ENCODE results near the gene ROBO3.

The ROBO3 gene

DNA sequence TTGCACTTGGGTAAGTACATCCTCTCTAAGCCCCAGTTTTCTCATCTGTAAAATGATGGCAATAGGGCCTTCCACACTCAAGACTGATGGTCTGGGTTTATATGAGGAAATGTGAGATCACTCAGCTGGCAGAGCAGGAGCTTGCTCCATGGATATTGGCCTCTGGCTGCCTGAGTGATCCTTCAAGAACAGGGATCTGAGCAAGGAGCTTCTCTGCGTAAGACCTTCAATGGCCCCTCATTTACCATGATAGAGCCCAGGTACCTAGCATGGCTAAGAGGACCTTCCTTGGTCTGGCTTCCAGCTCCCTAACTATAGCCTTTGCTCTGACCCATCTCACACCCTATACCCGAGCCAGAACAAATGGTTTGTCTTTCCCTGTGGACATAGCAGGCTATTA is 26.9 kb downstream of the ROBO3 start:
- DNase-seq (ENCODE audit: low read depth), result no peak

- no peak for DNase-seq (ENCODE audit: low read depth)
Measured at GRCh38 chr11:124892750-124893454, 27.7 kb downstream of the ROBO3 start.

- no peak for DNase-seq (ENCODE audit: low read depth)
Measured at GRCh38 chr11:124893781-124894401, 28.7 kb downstream of the ROBO3 start.

DNA sequence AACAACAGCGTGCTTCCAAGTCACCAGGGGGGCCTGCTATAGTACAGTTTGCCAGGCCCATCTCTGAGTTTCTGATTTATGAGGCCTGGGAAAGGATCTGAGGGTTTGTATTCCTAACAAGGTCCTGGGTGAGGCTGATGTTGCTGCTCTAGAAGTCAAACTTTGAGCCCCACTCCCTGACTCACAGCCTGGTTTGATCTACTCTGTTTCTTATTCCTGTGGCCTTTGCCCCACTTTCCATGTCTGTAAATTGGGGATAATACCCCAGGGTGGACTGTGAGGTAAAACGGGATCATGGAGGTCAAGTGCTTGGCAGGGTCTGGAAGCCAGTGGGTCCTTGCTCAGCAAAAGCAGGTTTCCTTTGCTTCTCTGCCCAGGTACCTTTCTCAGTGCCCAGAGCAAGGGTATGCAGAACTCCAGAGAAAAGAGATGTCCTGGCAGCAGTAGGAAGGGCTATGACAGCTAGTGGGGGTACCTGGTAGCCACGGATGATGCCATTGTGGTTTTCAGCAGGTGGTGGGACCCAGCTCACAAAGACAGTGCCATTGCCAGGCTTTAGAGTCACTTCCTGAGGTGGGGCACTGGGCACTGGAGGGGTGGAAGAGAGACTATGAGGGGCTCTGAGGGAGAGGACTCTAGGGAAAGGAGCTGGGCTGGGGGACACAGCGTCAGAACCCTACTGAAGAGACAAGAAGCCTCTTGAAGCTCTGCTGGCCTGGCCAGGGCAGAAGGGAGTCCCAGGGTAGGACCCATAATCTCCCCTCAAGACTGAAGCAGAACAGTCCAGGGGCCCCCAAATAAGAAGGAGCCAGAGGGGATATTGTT is 29.6 kb downstream of the ROBO3 start:
- no peak for DNase-seq (ENCODE audit: low read depth)

DNA sequence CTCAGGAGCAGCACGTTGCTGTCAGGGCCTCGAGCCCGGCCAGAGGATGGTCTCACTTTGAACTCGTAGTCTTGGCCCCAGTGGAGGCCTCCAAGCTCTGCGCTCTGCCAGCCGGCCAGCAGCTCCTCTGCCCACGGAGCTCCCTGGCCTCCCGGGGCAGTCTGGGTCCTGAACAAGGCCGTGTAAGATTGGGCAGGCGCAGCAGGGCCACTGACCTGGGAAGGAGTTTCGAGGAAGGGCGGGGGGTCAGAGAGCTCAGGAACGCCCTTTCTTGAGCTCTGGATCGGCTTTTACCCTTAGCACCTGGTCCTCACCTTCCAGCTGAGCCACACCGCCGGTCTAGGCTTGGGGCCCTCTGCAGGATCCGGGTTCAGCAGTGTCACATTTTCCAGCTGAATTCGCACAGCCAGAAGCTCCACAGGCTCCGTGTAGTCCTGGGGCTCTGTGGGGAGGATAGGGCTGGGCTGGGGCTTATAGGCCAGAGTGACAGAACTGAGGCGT is 30.3 kb downstream of the ROBO3 start:
- no peak for DNase-seq (ENCODE audit: low read depth)

DNA sequence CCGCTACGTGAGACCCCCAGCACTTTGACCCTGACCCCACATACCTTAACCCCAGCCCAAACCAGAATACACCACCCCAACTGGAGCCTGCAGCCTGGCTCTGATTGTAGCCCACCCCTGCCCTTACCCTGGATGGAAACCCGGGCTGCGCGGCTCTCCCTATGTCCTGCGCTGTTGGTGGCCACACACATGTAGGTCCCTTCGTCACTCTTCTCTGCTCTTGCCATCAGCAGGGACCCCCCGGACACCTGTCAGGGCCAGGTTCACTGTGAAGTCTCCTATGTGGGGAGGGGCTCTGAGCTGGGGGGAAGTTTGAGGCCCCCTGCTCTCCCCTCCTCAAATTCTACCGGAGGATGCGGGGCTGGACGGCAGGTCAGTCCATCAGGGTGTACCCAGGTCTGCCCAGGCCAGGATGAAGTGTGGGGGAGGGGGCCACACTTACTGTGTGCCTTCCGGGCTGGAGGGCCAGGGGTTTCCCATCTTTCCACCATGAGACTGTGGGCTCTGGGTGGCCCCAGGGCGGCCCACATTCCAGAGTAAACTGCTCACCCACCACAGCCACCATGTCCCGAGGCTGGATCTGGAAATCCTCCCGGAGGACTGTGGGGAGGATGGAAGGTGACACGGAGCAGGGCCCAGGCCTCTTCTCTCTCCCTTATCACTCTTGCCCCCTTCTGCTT is 31.0 kb downstream of the ROBO3 start:
- DNase-seq (ENCODE audit: low read depth), result no peak

GRCh38 chr11:124896821-124897391 is 31.7 kb downstream of the ROBO3 start:
- no peak for DNase-seq (ENCODE audit: low read depth)

DNA sequence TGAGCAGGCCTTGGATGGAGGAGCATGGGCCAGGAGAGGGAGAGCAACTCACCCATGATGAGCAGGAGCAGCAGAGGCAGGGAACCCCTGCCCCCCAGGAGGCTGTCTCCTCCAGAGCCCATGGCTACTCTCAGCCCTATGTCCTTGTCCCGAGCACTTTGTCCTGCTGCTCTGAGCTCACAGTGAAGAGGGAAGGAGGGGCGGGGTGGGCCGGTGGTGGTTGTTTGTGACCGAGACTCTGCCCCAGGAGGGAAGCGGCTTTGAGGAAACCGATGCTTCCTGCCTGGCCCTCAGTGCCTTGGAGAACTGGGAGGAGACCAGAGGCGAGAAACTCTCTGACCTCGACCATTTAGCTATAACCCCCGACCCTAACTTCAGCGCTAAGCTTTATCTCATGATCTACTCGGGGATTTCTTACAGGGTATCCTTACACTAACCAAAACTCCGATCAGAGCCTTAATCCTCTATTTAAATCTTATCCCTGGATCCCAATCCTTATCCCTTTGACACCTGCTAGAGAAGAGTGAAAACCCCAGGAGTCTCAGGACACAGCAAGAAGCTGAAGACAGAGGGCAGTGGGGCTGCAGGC is 32.5 kb downstream of the ROBO3 start, which contains the start of gene ROBO4:
Gene ROBO4 (minus strand): TSS at position 192 of the 589 bp plus-strand sequence. CDS start 70 bp downstream, at position 122.
- DNase-seq (ENCODE audit: low read depth), result no peak

DNA sequence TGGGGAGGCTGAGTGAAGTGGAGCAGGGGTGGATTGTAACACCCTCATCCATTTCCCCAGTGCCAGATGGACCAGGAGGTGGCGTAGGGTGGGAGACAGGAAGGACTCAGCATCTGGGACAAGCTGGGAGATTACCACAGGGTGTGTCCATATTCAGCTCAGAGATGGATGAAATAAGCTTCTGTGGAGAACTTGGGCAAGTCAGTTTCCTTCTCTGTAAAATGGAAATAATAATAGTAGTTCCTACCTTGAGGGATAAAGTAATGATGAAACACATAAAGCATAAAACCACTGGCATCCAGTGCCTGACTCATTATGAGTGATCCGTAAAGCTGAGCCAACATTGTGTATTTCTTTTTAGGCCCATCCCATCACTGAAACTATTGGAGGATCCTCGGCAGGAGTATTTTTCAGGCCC is 33.0 kb downstream of the ROBO3 start:
- no peak for DNase-seq (ENCODE audit: low read depth)

GRCh38 chr11:124898711-124899110 is 33.5 kb downstream of the ROBO3 start:
- DNase-seq (ENCODE audit: low read depth), result no peak

DNA sequence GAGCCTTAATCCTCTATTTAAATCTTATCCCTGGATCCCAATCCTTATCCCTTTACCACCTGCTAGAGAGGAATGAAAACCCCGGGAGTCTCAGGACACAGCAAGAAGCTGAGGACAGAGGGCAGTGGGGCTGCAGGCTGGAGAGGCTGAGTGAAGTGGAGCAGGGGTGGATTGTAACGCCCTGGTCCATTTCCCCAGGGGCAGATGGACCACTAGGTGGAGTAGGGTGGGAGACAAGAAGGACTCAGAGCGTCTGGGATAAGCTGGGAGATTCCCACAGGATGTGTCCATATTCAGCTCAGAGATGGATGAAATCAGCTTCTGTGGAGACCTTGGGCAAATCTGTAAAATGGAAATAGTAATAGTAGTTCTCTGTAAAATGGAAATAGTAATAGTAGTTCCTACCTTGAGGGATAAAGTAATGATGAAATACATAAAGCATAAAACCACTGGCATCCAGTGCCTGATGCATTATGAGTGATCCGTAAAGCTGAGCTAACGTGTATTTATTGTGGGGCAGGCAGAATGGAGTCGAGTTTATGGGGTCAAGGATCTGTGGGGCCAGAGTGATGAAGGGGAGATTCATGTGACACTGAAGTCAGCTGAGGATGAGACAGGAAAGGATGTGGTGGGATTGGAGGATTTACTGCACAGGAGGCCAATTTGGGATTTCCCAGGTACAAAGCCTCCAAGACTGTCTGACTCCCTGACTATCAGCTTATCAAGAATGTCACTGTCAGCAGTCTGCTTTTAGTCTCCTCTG is 34.3 kb downstream of the ROBO3 start:
- no peak for DNase-seq (ENCODE audit: low read depth)

DNA sequence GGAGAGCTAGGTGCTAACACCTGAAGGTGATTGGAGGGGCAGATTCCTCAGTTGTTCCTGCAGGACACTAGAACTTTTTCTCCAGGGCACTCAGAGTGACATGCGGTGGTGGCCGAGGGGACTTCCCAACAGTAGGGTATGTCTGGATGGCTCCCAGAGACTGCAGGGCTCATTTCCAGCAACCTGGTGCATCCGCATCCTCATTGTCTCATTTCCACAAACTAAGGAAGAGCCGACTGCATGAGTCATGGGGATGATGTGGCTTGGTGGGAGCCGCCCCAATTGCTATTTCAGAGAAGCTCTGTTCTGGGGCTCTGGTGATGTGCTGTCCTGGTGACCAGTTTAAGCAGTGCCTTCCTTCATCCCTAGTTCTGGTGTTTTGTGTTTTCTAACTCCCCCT is 35.2 kb downstream of the ROBO3 start:
- no peak for DNase-seq (ENCODE audit: low read depth)

DNA sequence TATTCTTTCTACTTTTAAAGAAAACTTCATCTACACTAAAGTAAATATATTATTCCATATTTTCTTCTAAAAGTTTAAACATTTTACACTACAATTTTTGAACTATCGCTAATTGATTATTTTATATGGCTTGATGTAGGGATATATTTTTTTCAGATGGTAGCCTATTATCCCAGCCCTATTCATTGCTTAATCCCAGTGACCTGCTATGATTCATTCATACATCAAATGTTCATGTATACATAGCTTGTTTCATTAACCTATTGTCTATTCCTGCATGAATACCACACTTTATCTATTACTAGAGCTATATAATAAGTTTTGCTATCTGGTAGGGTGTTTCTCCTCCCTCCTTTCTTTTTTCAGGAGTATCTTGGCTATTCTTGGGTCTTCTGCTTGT is 37.4 kb downstream of the ROBO3 start:
- DNase-seq (ENCODE audit: low read depth), result no peak

GRCh38 chr11:124915541-124916369 is 50.5 kb downstream of the ROBO3 start:
- no peak for DNase-seq (ENCODE audit: low read depth)

GRCh38 chr11:124916370-124916710 is 51.1 kb downstream of the ROBO3 start:
- DNase-seq (ENCODE audit: low read depth), result no peak

DNA sequence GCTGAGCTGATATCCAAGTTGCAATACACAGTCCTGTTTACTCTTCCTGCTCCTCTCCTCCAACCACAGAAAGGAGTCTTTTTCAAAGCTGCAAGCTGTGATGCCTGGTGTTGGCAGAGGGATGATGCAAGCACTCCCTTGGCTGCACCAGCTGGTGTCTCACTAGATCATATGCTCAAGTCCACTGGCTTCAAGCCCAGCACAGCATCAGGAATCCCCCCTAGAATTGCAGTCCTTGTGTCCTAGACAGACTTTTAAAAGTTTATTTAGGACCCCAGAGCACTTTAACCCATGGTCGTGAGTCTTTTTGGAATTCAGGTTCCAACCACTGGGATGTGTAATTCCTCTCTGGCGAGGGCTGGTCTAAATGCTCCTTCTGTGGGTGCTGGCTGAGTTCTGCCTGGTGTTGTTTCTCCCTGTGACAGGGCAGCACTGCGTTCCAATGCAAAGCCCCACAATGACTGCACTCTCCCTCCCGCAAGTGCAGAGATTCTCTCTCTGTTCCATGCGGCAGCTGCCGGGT is 51.9 kb downstream of the ROBO3 start:
- DNase-seq (ENCODE audit: low read depth), result no peak

DNA sequence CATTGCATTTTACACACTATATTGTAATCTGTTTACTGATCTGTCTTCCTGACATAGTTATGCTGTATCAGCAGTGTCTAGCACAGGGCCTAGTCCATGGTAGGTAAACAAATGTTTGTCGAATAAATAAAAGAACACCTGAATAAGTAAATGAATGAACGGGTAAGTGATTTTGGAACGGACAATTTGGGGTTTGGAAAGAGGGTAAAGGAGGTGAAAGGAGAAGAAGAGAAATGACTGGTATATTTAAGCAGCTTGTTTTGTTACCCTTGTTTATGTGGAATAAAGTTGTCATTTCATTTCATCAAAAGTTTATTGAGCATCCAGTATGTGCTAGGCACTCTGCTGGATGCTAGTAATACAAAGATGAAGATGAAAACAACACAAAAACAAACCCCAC is 53.7 kb downstream of the ROBO3 start, which contains the start of gene HEPN1:
Gene HEPN1 (plus strand): TSS at position 301 of the 400 bp plus-strand sequence.
- DNase-seq (ENCODE audit: low read depth), result no peak

DNA sequence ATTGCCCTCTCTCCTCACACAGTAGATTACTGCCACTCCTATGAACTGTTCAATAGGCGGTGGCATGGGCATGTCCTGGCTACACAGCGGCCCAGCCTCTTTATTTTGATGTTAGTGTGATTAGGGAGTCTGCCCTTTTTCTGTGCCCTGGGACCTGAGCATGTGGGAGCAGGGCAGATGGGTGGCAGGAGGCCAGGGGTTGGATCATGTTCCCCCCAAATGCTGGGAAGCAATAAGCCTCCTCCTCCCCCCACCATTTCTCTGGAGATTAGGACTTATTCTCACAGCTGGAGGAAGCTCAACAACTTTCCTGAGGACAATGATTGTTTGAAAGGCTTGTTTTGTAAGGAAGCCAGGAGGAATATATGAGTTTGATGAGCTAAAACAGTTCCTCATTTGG is 54.7 kb downstream of the ROBO3 start:
- no peak for DNase-seq (ENCODE audit: low read depth)

DNA sequence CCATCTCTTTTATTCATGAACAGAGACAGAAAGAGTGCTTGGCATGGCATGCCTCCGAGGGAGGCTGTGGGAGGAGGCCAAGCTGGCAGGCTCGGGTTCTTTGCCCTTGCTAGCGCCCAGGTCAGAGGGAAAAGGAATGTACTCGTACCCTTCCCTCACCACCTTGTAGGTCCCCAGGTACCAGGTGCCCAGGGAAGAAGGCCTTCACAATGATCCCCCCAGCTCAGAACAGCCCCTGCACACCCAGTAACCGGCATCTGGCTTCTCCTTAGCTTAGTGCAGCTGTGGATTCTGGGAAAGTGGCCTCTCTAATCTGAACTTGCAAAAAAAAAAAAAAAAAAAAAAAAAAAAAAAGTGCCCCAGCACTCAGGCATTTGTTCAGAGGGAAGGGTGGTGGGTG is 55.1 kb downstream of the ROBO3 start:
- no peak for DNase-seq (ENCODE audit: low read depth)
